DMS 273 (cell line): ENCODE data around the gene GCLC.

Source experiments
- DNase-seq: peaks from one replicate; lab custom pipeline; 2025; ENCODE audit not compliant: unreplicated experiment; lab: John Stamatoyannopoulos, UW

GCLC gene

DNA sequence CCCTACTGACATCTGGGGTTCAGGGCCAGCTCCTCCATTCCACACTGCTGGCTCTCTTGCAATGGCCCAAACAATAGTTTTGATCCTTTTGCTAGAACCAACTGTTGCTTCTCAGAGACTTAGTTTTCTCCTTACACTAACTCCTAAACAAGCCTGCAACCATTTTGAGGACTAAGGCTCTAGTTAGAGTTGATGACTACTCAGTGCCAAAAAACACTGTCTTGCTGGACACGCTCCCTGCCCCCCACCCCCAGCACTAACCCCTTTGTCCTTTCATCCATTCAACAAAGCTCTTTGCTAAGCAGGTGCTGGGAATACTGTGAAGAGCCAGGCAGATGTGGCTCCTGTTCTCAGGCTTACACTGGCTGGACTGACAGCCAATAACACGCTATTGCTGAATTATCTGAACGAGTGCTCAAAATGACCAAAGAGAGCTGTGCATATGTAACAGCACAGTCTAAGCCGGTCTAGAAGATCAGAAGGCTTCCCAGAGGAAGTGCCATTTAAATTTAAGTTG, 17.6 kb downstream of the GCLC start:
- no peak for DNase-seq

DNA sequence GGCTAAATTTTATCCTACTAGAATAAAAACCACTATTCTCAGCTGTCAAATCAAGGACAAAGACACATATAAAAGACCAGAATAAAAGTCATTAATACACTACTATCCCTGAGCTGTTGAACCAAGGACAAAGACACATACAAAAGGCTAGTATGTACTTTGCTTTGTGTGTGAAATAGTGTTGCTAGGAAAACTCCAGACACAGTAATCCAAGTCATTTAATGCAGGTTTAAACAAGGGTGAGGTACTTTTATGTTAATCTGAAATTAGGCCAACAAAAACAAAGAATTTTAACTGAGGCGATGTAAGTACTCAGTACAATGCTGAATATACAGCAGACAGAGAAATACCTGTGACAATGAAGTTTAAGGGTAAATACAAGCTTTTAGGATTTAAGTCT, 18.9 kb downstream of the GCLC start:
- no peak for DNase-seq

DNA sequence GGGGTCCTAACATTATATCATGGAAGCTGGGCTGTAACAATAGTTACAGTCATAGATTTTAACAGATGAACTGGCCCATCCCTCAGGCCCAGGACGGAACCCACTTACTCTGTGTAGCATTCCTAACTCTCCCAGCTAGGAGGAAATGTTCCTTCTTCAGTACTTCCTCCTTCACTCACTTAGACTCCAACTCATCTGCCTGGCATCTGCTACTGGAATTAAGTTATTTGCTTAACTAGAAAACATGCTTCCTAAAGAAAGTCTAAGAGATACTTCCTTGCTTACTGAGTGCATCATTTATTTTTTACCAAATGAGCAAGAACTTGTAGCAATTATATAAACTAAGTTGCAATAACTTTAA, 20.5 kb downstream of the GCLC start:
- peak; percentile 17 for DNase-seq

DNA sequence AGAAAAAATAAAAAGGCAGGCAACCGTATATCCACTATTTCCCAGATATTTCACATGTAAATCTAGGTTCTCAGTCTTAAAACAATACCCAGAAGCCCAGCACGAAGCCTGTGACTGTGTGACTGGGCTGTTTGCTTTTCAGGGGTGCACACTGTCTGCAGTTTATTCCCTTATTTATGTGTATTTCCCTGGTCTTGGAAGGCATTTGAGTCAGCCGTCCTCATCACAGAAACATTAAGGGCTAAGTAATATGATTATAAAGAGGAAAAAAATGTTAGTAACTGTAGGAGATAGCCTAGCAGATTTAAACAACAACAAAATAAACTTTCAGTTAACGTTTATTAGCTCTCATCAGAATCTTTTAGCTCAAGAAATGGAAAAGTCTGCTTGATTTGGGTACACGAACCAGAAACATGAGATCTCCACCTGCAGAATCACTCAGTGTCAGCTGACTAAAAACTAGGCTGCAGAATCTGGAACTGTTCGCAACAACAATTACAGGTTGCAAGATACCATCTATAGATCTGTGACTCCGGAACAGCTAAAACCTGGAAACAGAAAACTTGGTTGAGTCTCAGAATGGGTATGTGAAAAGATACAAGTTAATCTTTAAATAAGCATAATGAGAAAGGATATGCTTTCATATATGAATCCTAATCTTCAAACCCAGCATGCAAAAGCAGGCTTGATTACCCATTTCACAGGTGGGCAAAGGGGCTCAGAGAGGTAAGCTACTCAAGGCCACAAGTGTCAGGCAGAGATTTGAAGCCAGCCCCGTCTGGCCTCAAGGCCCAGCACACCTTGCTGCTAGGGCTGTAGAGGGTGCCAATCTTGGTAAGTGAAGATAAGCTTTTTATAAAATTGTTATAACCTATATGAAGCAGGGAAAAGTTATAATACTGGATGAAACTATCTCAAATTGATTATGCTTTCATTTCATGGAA, 21.1 kb downstream of the GCLC start:
- DNase-seq, result no peak

DNA sequence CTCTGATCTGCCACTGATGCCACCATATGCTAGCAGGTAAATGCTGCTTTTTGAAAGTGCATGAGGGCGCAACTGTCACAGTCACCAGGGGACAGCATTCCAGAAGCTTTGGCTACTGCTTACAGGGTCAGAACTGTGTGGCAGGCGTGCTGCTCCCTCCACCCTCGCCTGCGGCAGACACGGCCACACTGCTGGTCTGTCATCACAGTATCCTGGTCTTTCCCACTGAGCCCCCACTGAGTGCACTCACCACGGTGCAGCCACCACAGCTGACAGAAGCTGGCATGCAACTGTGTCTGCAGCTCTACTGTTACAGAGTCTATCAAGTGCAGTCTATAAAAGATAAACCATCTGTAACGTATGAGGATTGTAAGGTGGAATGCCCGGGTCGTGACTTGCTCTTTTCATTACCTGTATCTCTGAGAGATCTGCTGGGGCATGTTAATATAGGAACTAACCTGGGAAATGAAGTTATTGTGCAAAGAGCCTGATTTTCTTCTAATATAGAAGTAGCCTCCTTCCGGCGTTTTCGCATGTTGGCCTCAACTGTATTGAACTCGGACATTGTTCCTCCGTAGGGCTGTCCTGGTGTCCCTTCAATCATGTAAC, 24.5 kb downstream of the GCLC start:
- DNase-seq, result no peak

DNA sequence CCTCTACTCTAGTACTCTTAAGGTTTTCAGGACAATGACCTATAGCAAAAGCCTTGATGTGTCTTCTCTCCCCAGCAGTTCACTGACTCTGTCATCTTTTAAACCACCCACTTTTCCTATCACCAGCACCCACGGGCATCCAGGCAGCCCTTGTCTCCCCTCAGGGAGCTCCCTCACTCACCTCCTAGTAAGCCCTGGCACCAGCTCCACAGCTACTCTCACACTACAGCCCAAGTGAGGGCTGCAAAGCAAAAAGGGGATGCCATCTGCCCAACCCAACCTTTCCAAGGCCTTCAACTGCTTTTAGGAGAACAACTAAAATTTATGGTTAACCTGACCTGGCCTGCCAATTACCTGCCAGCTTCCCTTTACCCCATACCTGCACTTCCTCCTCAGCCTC, 26.0 kb downstream of the GCLC start:
- DNase-seq, result no peak

DNA sequence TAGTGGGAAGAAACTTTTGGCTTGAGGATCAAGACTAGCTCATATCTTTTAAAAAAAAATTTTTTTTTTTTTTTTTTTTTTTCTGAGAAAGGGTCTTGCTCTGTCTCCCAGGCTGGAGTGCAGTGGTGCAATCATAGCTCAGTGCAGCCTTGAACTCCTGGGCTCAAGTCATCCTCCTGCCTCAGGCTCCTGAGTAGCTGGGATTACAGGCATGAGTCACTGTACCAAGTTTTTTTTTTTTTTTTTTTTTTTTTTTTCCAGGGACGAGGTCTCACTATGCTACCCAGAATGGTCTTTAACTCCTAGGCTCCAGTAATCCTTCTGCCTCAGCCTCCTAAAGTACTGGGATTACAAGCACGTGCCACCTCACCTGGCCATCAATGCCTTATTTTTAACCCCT, 27.9 kb downstream of the GCLC start:
- DNase-seq, result no peak

DNA sequence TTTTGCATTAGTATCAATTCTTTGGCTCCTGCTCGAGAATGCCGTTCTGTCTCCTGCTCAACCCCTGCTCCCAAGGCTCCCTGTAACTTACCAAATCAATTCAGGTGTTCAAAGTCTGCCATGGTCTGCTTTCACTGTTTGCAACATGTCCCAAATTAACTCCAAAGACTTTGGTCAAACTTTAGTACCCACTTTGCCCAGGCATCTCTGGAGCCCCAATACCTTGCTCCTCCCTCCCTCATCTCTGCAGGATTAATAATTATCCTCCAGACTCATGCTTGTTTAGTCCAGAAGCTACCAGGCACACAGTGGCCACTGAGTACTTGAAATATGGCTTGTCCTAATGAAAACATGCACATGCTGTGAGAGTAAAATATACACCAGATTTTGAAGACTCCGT, 30.2 kb downstream of the GCLC start:
- no peak for DNase-seq

DNA sequence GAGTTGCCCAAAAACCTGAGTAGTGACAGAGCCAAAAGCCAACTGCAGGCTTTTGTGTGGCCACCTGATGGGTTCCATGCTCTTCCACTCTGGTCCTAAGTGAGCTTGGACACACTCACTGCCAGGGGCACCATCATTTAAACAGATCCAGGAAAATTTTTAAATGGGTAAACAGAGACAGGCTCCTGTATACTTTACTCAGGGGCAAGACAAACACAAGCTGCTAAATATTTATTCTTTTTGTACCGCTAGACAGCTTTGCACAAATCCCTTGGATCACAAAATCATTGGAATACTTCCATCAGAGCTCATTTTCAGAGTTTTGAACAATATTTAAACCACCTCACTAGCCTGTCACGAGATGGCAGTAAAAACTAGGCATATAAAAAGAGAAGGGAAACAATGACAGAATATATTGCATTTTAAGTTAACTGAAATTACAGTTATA, 31.4 kb downstream of the GCLC start:
- no peak for DNase-seq

DNA sequence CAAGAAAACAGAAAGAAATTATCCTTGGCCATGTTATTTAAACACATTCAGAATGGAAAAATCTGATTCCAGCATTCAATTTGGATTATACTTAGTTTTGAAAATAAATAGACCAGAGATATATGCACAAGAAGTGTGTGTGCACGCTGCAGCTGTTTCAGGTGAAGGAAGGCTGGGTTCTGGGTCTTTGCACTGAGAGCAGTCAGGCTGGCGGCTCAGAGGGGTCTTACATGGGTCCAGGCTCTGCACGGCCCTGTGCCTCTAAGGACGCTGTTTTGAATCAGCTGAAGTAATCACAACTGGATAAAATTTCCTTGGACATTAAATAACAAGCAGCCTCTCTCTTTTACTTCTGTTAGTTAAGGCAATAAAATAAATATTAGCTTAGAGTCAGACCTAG, 31.8 kb downstream of the GCLC start:
- no peak for DNase-seq

DNA sequence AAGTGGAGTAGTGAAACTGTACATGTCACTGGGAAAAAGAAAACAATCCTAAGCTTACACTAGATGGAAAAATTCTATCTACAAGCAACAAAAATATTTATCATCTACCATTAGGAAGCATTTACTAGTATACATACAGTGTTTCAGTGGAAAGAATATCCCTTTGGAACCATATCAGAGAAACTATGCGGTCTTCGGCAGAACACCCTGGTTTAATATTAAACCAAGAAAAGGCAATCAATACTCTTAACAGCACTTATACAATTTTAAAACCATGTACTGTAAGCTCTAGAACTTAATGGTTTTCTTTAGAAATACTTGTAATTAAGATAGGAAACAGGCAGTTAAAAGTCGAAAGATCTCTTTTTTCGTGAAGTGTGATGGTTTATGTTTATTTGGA, 32.3 kb downstream of the GCLC start:
- DNase-seq, result no peak

DNA sequence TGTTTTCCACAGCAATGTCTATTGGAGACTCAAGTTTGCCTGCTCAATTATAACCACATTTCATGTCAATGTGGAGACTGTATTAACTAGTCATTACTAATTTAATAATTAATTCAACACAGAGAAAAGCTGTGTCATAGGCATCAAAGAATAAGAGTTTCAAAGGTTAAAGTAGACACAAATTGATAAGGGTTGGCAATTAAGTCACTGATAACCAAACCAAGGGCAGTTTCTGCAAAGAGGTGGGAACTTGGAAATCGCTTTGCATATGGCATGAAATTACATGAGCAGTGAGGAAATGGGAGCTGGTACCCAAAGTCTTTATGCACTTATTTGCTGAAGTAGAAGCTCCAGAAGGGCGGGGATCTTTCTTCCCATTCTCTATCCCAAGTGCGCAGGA, 34.2 kb downstream of the GCLC start:
- no peak for DNase-seq

DNA sequence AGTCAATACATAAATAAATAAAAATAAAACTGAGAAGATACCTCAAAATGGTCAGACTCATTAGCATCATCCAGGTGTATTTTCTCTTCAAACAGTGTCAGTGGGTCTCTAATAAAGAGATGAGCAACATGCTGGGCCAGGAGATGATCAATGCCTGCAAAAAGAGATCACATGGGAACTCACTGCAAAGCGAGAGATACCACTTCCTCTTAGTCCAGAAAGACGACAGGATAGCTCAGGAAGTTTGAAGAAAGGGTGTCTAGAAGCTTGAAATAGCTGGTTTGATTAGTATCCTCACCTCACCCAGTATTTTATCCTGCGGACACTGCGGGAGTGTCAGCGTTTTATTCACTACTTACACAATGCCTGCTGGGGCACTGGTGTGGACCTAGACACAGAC, 38.0 kb downstream of the GCLC start:
- DNase-seq, result no peak

DNA sequence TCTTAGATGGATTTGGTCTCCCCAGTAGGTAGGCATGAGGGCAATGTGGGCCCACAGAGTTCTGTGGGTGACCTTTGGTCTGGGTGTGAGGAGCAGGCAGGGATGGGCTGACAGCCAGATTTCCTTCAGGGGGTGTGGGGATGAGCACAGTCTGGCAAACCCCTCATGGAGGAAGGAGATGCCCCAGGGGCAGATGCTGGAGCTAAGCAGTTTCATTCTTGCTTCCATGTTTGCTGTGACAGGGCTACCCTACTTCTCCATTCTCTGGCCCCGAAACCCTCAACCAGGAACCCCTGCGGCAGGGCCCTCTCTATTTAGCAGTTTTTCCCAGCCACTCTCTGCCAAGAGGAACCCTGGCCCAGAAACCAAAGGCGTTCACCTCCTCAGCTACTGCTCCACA, 40.4 kb downstream of the GCLC start:
- no peak for DNase-seq

DNA sequence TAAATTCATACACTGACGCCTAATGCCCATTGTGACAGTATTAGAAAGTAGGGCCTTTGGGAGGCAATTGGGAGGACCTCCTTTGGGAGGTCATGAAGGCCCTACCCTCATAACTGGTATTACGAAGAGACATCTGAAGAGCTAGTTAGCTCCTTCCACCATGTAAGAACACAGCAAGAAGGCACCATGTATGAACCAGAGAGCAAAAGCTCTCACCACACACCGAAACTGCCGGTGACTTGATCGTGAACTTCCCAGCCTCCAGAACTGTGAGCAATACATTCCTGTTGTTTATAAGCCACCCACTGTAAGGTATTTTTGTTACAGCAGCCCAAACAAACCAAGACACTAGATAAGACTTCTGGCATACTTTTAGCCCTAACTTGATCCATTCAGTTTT, 41.8 kb downstream of the GCLC start:
- DNase-seq, result no peak

DNA sequence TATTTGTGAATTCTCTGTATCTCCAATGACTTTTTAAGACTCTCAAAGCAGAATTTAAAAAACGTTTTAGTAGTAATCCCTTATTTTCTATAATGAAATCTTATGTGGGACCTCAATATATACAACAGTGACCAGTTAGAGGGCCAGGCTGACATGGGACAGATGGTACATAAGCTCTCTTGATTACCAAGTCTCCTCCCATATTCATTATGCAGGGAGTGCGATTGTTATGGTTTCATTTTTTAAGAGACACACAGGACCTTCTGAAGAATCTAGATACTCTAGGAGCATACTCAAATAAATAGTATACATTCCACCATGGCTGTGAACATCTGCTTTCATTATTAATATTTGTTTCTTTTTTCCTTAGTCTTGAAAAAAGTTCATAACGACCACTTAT, 43.5 kb downstream of the GCLC start:
- DNase-seq, result peak; percentile 45

DNA sequence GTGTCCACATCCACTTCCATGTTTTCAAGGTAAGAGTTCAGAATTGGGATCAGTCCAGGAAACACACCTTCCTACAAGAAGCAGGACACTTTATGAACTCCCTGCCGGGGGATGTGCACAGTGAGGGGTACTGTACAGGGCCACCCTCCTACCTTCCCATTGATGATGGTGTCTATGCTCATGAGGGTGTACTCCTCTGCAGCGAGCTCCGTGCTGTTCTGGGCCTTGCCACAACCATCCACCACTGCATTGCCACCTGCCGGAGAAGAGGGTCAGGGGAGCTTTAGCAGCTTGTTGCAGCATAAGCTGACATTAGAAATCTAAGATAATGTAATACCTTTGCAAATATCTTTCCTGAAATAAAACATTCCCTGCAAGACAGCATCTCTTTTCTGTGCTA, 44.8 kb downstream of the GCLC start:
- no peak for DNase-seq

DNA sequence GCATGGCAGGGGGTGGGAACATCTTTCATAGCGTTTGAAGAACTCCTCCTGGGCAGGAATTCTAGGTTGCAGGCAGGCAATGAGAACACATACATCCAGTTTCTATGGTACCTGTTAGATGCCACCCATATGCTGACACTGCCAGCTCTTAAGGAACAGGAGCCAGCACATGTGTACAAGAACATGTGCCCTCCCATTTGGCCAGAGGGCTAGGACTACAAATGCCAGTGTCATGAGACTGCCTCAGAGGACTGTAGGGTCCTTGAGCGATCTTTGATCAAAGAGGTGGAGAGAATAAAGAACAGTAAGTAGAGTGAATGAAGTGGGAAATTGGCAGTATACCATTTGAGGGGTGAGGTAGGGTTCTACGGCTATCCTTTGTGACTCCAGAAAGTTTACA, 45.8 kb downstream of the GCLC start:
- DNase-seq, result no peak

DNA sequence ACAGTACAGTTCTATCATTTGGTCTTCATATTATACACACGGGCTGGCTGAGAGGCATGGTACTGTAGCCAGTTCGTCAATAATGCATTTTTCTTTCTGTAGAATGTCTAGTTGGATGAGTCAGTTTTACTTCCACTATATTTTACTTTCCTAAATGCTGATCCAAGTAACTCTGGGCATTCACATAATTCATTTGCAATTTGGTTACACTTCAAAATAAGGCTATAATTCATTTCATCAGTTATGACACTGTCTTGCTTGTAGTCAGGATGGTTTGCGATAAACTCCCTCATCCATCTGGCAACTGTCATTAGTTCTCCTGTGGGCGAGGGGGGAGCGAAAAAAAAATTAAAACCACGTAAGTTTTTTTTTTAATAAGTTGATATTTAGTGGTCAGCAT, 46.3 kb downstream of the GCLC start:
- no peak for DNase-seq

DNA sequence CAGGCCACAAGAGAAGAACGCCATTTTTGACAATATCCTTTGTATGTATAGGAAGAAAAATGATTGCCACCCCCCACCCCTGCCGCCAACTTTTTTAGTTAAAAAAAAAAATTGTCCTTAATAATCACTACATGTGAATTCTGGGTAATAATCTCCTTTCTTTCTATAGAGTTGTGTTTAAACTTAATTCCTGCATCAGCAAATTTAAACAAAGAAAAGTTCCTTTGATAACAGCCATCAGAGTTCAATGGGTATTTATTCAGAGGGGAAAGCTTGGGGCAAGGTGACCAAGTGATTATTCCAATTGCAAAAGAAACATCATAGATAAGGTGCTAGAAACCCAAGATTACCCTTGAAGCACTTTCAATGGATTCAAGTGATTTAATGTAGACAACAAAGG, 47.0 kb downstream of the GCLC start:
- DNase-seq, result no peak

DNA sequence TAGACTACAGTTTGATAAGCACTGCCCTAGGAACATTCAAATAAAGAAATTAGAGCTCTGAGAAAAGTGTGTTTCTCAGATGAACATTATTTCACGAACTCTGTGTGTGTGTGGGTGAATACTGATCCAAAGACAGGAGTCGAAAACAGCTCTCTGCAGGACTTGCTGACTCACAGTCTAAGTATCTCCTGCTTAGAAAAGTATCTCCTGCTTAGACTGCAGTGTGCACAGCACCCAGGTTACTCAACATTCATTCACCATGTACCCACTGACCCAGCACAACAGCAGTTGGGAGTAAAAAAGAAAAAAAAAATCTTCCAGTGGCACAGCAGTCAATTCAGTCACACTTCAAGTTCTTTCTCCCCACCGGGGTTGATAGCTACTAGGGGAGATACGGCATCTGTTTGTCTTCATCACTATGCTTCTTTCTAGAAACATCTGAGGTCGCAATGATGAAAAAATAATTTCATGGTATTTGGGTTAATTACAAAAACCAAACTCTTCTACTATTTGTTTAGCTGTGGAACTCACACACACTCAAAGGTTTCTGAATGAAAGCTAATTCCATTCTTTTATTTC, 48.0 kb downstream of the GCLC start:
- no peak for DNase-seq
